ENCODE data around the gene SPNS2. TPM values are rescaled to one million over a fixed set of nuclear protein-coding genes. Genes with fewer than 3 reads are reported as not detected.

SPNS2 gene
- total RNA-seq, 2 experiments from 2014 or later = 0.33 to 0.53 TPM

DNA sequence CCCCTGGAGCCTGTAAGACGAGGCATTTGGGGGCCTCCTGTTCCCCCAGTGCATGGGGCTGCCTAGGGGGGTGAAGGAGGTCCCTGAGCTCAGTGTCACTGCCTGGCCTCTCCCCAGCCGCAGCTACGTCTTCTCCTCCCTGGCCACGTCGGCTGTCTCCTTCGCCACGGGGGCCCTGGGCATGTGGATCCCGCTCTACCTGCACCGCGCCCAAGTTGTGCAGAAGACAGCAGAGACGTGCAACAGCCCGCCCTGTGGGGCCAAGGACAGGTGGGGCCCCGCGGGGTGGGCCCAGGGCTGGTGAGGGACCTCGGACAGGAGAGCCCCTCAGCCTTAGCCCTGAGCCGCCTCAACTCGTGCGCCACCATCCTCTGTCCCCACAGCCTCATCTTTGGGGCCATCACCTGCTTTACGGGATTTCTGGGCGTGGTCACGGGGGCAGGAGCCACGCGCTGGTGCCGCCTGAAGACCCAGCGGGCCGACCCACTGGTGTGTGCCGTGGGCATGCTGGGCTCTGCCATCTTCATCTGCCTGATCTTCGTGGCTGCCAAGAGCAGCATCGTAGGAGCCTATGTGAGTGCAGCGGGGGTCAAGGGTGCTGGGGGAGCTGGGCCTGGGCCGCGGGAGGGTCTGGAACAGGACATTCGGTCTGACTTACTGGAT, 34.3 kb downstream of the SPNS2 start:
- Mint-ChIP-seq H3K4me3 (no peak overlapping the region), H3K36me3 (ENCODE audit: low read depth) (no peaks in the 10 kb centered on the region), H3K4me1 (ENCODE audit: low read depth) (peaks cover 5% of the 10 kb centered on the region), H3K27me3 (peaks cover 10% of the 10 kb centered on the region), H3K9me3 (no peaks in the 10 kb centered on the region), H3K27ac (no peak overlapping the region)
- intact Hi-C loops (cut with DNase I, micrococcal nuclease) = no loop called here
- Histone ChIP-seq H3K27me3 (ENCODE audit: control insufficient read depth in 1 of 2, insufficient read depth in 2 of 2, low read length in 2 of 2) (no peaks in the 10 kb centered on the region), H3K27ac (ENCODE audit: low read depth in 1 of 2, low read length in 2 of 2) (no peak overlapping the region), H3K9me3 (ENCODE audit: control insufficient read depth in 1 of 2, insufficient read depth in 1 of 2, low read length in 2 of 2) (no peaks in the 10 kb centered on the region), H3K36me3 (ENCODE audit: insufficient read depth, low read length) (no peaks in the 10 kb centered on the region), H3K4me3 (ENCODE audit: low read length) (no peak overlapping the region), H3K4me1 (ENCODE audit: insufficient read depth, low read length) (peaks cover 7% of the 10 kb centered on the region)
- no peak for DNase-seq
- TF ChIP-seq, protein P1, sequence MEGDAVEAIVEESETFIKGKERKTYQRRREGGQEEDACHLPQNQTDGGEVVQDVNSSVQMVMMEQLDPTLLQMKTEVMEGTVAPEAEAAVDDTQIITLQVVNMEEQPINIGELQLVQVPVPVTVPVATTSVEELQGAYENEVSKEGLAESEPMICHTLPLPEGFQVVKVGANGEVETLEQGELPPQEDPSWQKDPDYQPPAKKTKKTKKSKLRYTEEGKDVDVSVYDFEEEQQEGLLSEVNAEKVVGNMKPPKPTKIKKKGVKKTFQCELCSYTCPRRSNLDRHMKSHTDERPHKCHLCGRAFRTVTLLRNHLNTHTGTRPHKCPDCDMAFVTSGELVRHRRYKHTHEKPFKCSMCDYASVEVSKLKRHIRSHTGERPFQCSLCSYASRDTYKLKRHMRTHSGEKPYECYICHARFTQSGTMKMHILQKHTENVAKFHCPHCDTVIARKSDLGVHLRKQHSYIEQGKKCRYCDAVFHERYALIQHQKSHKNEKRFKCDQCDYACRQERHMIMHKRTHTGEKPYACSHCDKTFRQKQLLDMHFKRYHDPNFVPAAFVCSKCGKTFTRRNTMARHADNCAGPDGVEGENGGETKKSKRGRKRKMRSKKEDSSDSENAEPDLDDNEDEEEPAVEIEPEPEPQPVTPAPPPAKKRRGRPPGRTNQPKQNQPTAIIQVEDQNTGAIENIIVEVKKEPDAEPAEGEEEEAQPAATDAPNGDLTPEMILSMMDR (IDR thresholded peaks at IDR 0.05) = no peak
- ATAC-seq (ENCODE audit: poor library complexity) = no peak
- ChIA-PET POLR2A (no interaction called here), CTCF (no interaction called here)

DNA sequence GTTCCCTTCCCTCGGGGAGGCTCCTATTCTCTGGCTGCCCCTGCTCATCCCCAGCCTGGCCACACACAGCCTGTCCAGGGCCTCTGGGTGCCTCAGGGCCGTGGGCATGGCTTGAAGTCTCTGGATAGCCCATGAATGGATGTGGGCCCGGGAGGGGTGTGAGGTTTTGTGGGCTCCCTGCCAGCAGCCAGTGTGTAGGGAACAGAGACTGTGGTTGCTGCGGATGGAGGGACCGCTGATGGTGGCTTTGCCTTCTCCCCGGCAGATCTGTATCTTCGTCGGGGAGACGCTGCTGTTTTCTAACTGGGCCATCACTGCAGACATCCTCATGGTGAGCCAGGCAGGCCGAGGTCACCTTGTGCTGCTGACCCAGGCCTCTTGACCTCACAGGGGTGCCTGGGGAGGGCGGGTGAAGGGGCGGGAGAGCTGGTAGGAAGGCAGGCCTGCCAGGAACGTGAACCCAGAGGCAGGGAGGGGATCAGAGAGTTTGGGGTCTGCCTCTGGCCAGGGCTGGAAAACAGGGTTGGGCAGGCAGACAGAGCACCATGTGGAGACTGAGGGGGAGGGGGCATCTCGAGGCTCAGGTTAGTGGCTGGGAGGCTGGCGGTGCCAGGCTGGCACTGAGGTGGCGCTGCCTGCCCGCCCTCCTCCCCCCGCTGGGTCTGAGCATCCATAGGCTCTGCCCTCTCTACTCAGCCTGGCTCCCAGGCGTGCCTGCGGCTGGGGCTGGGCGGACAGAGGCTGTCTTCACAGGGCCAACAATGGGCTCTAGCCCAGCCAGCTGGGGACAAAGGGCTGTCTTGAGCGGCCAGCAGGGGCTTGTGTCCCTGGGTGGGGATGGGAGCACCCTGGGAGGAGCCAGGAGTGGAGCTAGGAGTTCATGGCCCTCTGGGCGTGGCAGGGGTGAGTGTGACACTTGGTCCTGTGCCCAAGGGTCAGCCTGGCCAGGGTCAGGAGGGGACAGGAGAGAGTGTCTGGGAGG, 35.1 kb downstream of the SPNS2 start:
- H3K36me3 ChIP-seq (ENCODE audit: insufficient read depth, low read length) = peaks cover 2% of the 10 kb centered on the region
- Mint-ChIP-seq H3K9me3 (no peaks in the 10 kb centered on the region), H3K27me3 (peaks cover 10% of the 10 kb centered on the region), H3K4me3 (no peak overlapping the region), H3K27ac (no peak overlapping the region), H3K4me1 (ENCODE audit: low read depth) (peaks cover 5% of the 10 kb centered on the region), H3K36me3 (ENCODE audit: low read depth) (peaks cover 3% of the 10 kb centered on the region)
- no peak for ATAC-seq (ENCODE audit: poor library complexity)
- H3K4me3 ChIP-seq (ENCODE audit: low read length) = no peak overlapping the region
- ChIA-PET CTCF (no interaction called here), POLR2A (no interaction called here)
- intact Hi-C loops (cut with DNase I, micrococcal nuclease) = no loop called here
- H3K27ac ChIP-seq (ENCODE audit: low read depth in 1 of 2, low read length in 2 of 2) = no peak overlapping the region
- no peaks in the 10 kb centered on the region for H3K9me3 ChIP-seq (ENCODE audit: control insufficient read depth in 1 of 2, insufficient read depth in 1 of 2, low read length in 2 of 2)
- H3K4me1 ChIP-seq (ENCODE audit: insufficient read depth, low read length) = peaks cover 7% of the 10 kb centered on the region
- H3K27me3 ChIP-seq (ENCODE audit: control insufficient read depth in 1 of 2, insufficient read depth in 2 of 2, low read length in 2 of 2) = no peaks in the 10 kb centered on the region
- TF ChIP-seq, protein P1 (IDR thresholded peaks at IDR 0.05) = no peak
- no peak for DNase-seq

DNA sequence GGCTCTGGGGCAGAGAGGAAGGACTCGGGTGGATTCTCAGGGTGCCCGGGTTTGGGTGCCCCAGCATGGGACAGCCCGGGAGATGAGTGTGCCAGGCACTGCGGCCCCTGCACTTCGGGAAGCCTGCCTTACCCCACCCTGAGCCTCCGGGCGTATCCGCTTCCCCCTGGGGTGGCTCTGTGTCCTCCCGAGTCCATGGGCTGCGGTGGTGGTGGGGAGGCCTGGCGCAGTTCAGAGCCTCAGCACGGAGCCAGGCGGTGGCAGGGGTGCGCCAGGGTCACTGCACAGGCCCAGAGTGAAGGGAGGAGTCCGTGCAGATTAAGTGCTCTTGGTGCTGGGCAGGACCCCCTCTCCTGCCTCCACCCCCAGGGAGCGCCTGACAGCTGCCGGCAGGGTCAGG, 35.8 kb downstream of the SPNS2 start:
- intact Hi-C loops (cut with DNase I, micrococcal nuclease) = no loop called here
- Histone ChIP-seq H3K27me3 (ENCODE audit: control insufficient read depth in 1 of 2, insufficient read depth in 2 of 2, low read length in 2 of 2) (no peaks in the 10 kb centered on the region), H3K4me3 (ENCODE audit: low read length) (no peak overlapping the region), H3K9me3 (ENCODE audit: control insufficient read depth in 1 of 2, insufficient read depth in 1 of 2, low read length in 2 of 2) (no peaks in the 10 kb centered on the region), H3K4me1 (ENCODE audit: insufficient read depth, low read length) (peaks cover 7% of the 10 kb centered on the region), H3K36me3 (ENCODE audit: insufficient read depth, low read length) (peaks cover 9% of the 10 kb centered on the region), H3K27ac (ENCODE audit: low read depth in 1 of 2, low read length in 2 of 2) (no peak overlapping the region)
- Mint-ChIP-seq H3K27me3 (peaks cover 8% of the 10 kb centered on the region), H3K9me3 (no peaks in the 10 kb centered on the region), H3K27ac (no peak overlapping the region), H3K36me3 (ENCODE audit: low read depth) (peaks cover 7% of the 10 kb centered on the region), H3K4me3 (no peak overlapping the region), H3K4me1 (ENCODE audit: low read depth) (peaks cover 5% of the 10 kb centered on the region)
- TF ChIP-seq, protein P1 (IDR thresholded peaks at IDR 0.05) = no peak
- DNase-seq (no peak), ATAC-seq (ENCODE audit: poor library complexity) (no peak)
- ChIA-PET CTCF (no interaction called here), POLR2A (no interaction called here)

Data from CD4-positive, alpha-beta T cell (primary cell).